Measurements from ENCODE around the gene ISG20. TPM values are rescaled to one million over a fixed set of nuclear protein-coding genes. Genes with fewer than 3 reads are reported as not detected.

The ISG20 gene
- total RNA-seq, 1 experiment from 2014 or later = 14.9 TPM

- CTCF ChIA-PET = no interaction called here
- no TSS peak for BruUV-seq (replicated peaks)
- POLR2A ChIA-PET = no interaction called here
- no peak for DNase-seq (ENCODE audit: low read depth, low spot score)
- no peaks in the 10 kb centered on the region for H3K27me3 ChIP-seq (ENCODE audit: control insufficient read depth, insufficient read depth, low read length)
- in situ Hi-C loops (cut with HindIII; ENCODE audit: low pct_unique_long_range_greater_than_20kb, low sequenced_read_pairs) = no loop called here
- no peak for ATAC-seq
- H3K27ac ChIP-seq (ENCODE audit: low read length) = no peak overlapping the region
- H3K36me3 ChIP-seq (ENCODE audit: control insufficient read depth, insufficient read depth, low read length) = no peaks in the 10 kb centered on the region
- intact Hi-C loops (cut with micrococcal nuclease; ENCODE audit: unreplicated experiment) = no loop called here
- H3K9me3 ChIP-seq (ENCODE audit: control insufficient read depth, insufficient read depth, low read depth, low read length) = no peaks in the 10 kb centered on the region
- peaks cover 6% of the 10 kb centered on the region for H3K4me1 ChIP-seq (ENCODE audit: control insufficient read depth, insufficient read depth, low read length)
- no peak overlapping the region for H3K4me3 ChIP-seq (ENCODE audit: low read depth in 2 of 2, low read length in 2 of 2)
- no peak for TF ChIP-seq REST (IDR thresholded peaks at IDR 0.05; ENCODE audit: insufficient read depth in 1 of 2, low read depth in 2 of 2, low read length in 1 of 2)
- TF ChIP-seq, protein P1, sequence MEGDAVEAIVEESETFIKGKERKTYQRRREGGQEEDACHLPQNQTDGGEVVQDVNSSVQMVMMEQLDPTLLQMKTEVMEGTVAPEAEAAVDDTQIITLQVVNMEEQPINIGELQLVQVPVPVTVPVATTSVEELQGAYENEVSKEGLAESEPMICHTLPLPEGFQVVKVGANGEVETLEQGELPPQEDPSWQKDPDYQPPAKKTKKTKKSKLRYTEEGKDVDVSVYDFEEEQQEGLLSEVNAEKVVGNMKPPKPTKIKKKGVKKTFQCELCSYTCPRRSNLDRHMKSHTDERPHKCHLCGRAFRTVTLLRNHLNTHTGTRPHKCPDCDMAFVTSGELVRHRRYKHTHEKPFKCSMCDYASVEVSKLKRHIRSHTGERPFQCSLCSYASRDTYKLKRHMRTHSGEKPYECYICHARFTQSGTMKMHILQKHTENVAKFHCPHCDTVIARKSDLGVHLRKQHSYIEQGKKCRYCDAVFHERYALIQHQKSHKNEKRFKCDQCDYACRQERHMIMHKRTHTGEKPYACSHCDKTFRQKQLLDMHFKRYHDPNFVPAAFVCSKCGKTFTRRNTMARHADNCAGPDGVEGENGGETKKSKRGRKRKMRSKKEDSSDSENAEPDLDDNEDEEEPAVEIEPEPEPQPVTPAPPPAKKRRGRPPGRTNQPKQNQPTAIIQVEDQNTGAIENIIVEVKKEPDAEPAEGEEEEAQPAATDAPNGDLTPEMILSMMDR (IDR thresholded peaks at IDR 0.05) = no peak
- TF ChIP-seq SIN3A (IDR thresholded peaks at IDR 0.05; ENCODE audit: borderline replicate concordance, insufficient read depth, low read depth, low read length) = no peak
- no peak for TF ChIP-seq TCF7L2 (IDR thresholded peaks at IDR 0.05; ENCODE audit: low read depth, low read length)
- no peak for TF ChIP-seq POLR2AphosphoS5 (IDR thresholded peaks at IDR 0.05; ENCODE audit: low read depth, low read length)
Observed at GRCh38 chr15:88646951-88647350, 8.1 kb downstream of the ISG20 start.

GRCh38 chr15:88647351-88648105, 8.7 kb downstream of the ISG20 start:
- Histone ChIP-seq H3K36me3 (ENCODE audit: control insufficient read depth, insufficient read depth, low read length) (no peaks in the 10 kb centered on the region), H3K4me1 (ENCODE audit: control insufficient read depth, insufficient read depth, low read length) (peaks cover 6% of the 10 kb centered on the region), H3K27me3 (ENCODE audit: control insufficient read depth, insufficient read depth, low read length) (no peaks in the 10 kb centered on the region), H3K4me3 (ENCODE audit: low read depth in 2 of 2, low read length in 2 of 2) (no peak overlapping the region), H3K27ac (ENCODE audit: low read length) (no peak overlapping the region), H3K9me3 (ENCODE audit: control insufficient read depth, insufficient read depth, low read depth, low read length) (no peaks in the 10 kb centered on the region)
- intact Hi-C loops (cut with micrococcal nuclease; ENCODE audit: unreplicated experiment) (no loop called here), in situ Hi-C loops (cut with HindIII; ENCODE audit: low pct_unique_long_range_greater_than_20kb, low sequenced_read_pairs) (no loop called here)
- ChIA-PET POLR2A (no interaction called here), CTCF (no interaction called here)
- ATAC-seq = no peak
- no peak for DNase-seq (ENCODE audit: low read depth, low spot score)
- no peak for TF ChIP-seq SIN3A (IDR thresholded peaks at IDR 0.05; ENCODE audit: borderline replicate concordance, insufficient read depth, low read depth, low read length)
- no peak for TF ChIP-seq REST (IDR thresholded peaks at IDR 0.05; ENCODE audit: insufficient read depth in 1 of 2, low read depth in 2 of 2, low read length in 1 of 2)
- TF ChIP-seq, protein P1 (IDR thresholded peaks at IDR 0.05) = no peak
- no peak for TF ChIP-seq POLR2AphosphoS5 (IDR thresholded peaks at IDR 0.05; ENCODE audit: low read depth, low read length)
- no peak for TF ChIP-seq TCF7L2 (IDR thresholded peaks at IDR 0.05; ENCODE audit: low read depth, low read length)
- BruUV-seq (replicated peaks) = no TSS peak
